ENCODE measurements around the gene GTPBP4. TPM values are rescaled to one million over a fixed set of nuclear protein-coding genes. Genes with fewer than 3 reads are reported as not detected.

Gene GTPBP4
- total and polyA plus RNA-seq, 2 of the 13 experiments (the other 11 are each of a cell fraction or from before 2014, with no cell fraction given), result 24.1 to 85.5 TPM

- TF ChIP-seq POLR2G (IDR thresholded peaks at IDR 0.05; ENCODE audit: low read depth, low read length) (0 out of 2 replicates have a peak, but pooled peaks have one; percentile 22), KLF12 (CRISPR knock-in tag; IDR thresholded peaks at IDR 0.05; ENCODE audit: borderline replicate concordance) (no peak), ELF4 (CRISPR knock-in tag; IDR thresholded peaks at IDR 0.05; ENCODE audit: borderline replicate concordance) (no peak), ATRX (CRISPR knock-in tag; IDR thresholded peaks at IDR 0.05; ENCODE audit: borderline replicate concordance) (no peak), TRIM22 (IDR thresholded peaks at IDR 0.05) (no peak), ZNF256 (CRISPR knock-in tag; conservative IDR thresholded peaks at IDR 0.05) (no peak), ZNF777 (CRISPR knock-in tag; IDR thresholded peaks at IDR 0.05) (0 out of 2 replicates have a peak, but pooled peaks have one; percentile 27), SP1 (IDR thresholded peaks at IDR 0.05) (no peak), SP1 (CRISPR knock-in tag; IDR thresholded peaks at IDR 0.05) (no peak), LCORL (IDR thresholded peaks at IDR 0.05) (no peak), LCORL (CRISPR knock-in tag; IDR thresholded peaks at IDR 0.05) (no peak), ZNF44 (CRISPR knock-in tag; IDR thresholded peaks at IDR 0.05) (no peak), ZNF574 (CRISPR knock-in tag; IDR thresholded peaks at IDR 0.05) (peak; percentile 54), MYC (CRISPR knock-in tag; IDR thresholded peaks at IDR 0.05; ENCODE audit: borderline replicate concordance) (peak; percentile 37; the same call in 1 of the 2 replicates), ZNF552 (CRISPR knock-in tag; IDR thresholded peaks at IDR 0.05; ENCODE audit: borderline replicate concordance) (no peak)
- TF ChIP-seq, protein P1, sequence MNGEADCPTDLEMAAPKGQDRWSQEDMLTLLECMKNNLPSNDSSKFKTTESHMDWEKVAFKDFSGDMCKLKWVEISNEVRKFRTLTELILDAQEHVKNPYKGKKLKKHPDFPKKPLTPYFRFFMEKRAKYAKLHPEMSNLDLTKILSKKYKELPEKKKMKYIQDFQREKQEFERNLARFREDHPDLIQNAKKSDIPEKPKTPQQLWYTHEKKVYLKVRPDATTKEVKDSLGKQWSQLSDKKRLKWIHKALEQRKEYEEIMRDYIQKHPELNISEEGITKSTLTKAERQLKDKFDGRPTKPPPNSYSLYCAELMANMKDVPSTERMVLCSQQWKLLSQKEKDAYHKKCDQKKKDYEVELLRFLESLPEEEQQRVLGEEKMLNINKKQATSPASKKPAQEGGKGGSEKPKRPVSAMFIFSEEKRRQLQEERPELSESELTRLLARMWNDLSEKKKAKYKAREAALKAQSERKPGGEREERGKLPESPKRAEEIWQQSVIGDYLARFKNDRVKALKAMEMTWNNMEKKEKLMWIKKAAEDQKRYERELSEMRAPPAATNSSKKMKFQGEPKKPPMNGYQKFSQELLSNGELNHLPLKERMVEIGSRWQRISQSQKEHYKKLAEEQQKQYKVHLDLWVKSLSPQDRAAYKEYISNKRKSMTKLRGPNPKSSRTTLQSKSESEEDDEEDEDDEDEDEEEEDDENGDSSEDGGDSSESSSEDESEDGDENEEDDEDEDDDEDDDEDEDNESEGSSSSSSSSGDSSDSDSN (CRISPR knock-in tag; IDR thresholded peaks at IDR 0.05), result no peak
- TF ChIP-seq, protein P2, sequence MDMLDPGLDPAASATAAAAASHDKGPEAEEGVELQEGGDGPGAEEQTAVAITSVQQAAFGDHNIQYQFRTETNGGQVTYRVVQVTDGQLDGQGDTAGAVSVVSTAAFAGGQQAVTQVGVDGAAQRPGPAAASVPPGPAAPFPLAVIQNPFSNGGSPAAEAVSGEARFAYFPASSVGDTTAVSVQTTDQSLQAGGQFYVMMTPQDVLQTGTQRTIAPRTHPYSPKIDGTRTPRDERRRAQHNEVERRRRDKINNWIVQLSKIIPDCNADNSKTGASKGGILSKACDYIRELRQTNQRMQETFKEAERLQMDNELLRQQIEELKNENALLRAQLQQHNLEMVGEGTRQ (IDR thresholded peaks at IDR 0.05; ENCODE audit: low read depth, low read length), result 0 out of 2 replicates have a peak, but pooled peaks have one; percentile 13
- TF ChIP-seq, protein P2 (CRISPR knock-in tag; IDR thresholded peaks at IDR 0.05; ENCODE audit: borderline replicate concordance), result no peak
- TF ChIP-seq, protein P3, sequence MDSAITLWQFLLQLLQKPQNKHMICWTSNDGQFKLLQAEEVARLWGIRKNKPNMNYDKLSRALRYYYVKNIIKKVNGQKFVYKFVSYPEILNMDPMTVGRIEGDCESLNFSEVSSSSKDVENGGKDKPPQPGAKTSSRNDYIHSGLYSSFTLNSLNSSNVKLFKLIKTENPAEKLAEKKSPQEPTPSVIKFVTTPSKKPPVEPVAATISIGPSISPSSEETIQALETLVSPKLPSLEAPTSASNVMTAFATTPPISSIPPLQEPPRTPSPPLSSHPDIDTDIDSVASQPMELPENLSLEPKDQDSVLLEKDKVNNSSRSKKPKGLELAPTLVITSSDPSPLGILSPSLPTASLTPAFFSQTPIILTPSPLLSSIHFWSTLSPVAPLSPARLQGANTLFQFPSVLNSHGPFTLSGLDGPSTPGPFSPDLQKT (CRISPR knock-in tag; IDR thresholded peaks at IDR 0.05; ENCODE audit: borderline replicate concordance), result no peak
- TF ChIP-seq, protein P4, sequence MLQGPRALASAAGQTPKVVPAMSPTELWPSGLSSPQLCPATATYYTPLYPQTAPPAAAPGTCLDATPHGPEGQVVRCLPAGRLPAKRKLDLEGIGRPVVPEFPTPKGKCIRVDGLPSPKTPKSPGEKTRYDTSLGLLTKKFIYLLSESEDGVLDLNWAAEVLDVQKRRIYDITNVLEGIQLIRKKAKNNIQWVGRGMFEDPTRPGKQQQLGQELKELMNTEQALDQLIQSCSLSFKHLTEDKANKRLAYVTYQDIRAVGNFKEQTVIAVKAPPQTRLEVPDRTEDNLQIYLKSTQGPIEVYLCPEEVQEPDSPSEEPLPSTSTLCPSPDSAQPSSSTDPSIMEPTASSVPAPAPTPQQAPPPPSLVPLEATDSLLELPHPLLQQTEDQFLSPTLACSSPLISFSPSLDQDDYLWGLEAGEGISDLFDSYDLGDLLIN (CRISPR knock-in tag; IDR thresholded peaks at IDR 0.05; ENCODE audit: borderline replicate concordance), result no peak
These were observed 62.3 kb downstream of the GTPBP4 start (continued) for GRCh38 chr10:1050554-1050953.

All from HepG2 (cell line).